GM18511 (cell line): ENCODE measurements around the gene RAB35.

ENCODE experiments used
- ATAC-seq: cut with Tn5 transposase; IDR thresholded peaks from one replicate; pipeline ENCODE4 v1.9.1; 2021; ENCODE audit warnings: mild to moderate bottlenecking, moderate library complexity; ENCODE audit not compliant: unreplicated experiment

Gene RAB35

GRCh38 chr12:120090206-120090605 lies 26.3 kb downstream of the RAB35 start:
- ATAC-seq: no peak

GRCh38 chr12:120089796-120090195 lies 26.8 kb downstream of the RAB35 start:
- ATAC-seq: no peak

- ATAC-seq: no peak
Observed at GRCh38 chr12:120089105-120089504, 27.4 kb downstream of the RAB35 start.

DNA sequence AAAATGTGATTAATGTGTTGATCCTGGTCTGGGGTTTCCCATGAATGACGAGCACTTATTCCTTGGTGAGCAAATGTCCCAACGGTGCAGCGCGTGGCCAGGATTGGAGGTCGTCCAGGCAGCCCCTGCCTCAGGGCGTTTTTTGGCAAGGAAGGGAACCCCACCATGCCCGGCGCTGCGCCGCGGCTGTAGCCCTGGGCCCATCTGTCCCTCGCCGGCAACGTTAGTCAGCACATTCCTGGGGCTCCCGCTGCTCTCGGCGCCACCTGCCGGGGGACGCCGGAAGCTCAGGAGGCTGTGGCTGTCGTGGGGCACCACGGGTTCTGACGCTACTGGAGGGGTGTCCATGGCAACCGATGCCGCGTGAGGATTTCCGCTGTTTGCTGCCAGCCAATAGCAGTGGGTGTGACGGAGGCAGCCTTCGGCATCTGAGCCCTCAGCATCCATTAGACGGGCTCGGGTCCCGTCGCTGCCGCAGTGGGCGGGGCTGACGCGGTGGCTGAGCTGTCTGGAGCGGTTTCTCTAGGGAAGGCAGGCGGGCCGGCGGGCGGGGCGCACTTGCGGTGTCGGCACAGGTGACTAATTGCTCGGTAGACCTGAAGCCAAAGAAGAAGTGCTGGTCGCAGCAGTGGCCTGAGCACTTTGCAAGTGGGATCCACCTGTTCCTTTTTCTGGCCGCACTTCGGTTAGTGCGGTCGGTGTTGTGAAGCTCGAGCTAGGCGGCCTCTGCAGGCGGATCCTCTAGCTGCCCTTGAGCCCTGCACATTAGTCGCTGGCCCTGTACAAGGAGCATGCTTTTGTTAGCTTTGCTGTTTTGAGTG lies 29.5 kb downstream of the RAB35 start:
- peak; percentile 98 for ATAC-seq

- no peak for ATAC-seq
Observed at GRCh38 chr12:120085920-120086645, 30.5 kb downstream of the RAB35 start.

GRCh38 chr12:120081641-120082040 lies 34.9 kb downstream of the RAB35 start:
- ATAC-seq: no peak

GRCh38 chr12:120079411-120080400 lies 36.8 kb downstream of the RAB35 start:
- ATAC-seq: no peak

- ATAC-seq: no peak
Observed at GRCh38 chr12:120078868-120079267, 37.7 kb downstream of the RAB35 start.

- ATAC-seq: no peak
Observed at GRCh38 chr12:120077260-120077659, 39.3 kb downstream of the RAB35 start.

GRCh38 chr12:120076651-120077050 lies 39.9 kb downstream of the RAB35 start:
- ATAC-seq: no peak

GRCh38 chr12:120075034-120075616 lies 41.4 kb downstream of the RAB35 start:
- no peak for ATAC-seq

DNA sequence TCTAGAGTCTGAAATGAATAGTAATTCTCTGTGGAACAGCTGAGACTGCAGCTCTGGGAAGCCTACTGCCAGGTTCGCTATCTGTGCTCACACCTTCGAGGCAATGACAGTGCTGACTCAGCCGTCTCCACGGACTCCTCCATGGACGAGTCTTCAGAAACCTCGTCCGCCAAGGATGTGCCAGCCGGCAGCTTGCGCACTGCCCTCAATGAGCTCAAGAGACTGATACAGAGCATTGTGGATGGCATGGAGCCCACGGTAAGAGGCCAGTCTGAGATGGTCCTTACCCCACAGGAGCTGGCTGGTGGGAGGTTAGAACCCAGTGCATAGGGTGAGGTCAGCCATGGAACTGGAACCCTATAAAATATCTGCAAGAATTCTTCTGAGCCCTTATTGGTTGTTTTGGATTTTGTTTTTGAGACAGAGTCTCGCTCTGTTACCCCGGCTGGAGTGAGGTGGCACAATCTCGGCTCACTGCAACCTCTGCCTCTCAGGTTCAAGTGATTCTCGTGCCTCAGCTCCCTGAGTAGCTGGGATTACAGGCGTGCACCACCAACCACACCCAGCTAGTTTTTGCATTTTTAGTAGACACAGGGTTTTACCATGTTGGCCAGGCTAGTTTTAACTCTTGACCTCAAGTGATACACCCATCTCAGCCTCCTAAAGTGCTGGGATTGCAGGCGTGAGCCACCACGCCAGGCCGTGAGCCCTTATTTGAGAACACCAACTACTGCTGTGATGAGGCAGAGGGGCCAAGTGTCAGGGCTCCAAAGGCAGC lies 43.9 kb downstream of the RAB35 start:
- ATAC-seq: no peak

DNA sequence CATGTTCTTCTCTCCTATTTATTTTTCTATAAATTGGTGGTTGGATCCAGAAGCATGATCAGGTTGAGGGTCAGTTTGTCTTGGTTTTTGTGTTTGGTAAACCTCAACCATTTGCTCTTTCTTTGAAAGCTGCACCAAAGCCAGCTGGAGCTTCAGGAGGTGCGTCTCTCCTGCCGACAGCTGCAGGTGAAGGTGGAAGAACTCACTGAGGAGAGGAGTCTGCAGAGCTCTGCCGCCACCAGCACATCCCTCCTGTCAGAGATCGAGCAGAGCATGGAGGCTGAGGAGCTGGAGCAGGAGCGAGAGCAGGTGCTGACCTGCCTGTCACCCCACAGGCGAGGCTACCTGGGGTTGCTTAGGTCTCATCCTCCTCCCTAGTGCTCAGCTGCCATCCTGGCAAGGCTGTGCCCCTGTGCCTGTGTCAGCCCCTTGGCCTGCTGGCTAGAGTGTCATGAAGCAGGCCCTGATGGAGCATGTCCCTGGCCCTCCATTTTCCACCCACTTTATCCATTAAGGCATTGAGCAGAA lies 45.0 kb downstream of the RAB35 start:
- ATAC-seq: no peak

- no peak for ATAC-seq
Observed at GRCh38 chr12:120069278-120069677, 47.3 kb downstream of the RAB35 start.

DNA sequence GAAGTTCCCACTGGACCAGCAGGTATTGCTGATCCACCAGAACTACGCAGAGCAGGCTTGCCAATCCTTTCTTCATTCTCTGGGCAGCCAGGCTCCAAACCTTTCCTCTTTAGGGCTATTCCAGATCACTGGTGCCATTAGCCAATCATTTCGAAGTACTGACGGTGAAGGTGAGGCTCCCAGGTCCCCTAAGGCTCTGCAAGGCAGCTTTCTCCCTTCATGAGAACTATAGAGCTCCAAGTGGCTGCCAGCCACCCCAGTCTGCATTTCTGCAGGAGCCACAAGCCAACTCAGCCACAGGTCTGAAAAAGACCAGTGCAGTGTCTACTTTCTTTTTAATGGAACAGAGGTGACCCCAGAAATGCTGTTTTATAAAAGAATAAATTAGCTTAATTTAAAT lies 48.7 kb downstream of the RAB35 start:
- ATAC-seq: no peak

DNA sequence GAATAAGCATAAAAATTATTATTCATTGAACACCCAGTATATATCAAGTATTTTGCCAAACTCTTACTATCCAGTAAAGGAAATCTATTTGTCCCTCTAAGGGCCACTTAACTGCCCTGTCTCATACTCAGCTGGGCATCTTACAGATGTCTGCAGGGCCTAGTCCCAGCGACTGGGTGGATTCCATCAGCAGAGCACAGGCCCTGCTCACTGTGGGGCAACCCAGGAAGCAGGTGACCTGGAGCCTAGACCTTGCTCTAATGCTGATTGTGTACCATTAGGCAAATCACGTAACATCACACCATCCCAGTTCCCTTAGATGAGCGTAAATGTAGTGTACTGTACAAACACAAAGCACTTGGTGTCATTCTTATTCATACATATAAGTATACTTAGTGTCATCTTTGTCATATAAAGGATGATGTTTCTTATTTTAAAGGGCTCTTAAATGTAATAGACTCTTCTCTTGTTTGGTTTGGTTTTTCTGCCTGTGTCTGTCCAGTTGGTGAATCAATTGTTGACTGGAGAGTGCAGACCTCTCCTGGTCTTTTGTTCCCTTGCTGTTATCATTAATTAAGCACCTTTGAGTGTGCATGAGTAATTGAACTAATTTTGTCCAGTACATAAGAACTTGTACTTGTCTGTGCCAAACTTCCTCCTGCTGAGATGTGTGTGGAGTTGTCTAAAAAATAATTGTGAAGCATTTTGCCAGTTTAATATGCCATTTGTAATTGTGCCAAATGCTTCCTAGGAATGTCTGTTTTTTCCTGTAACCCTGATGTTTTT lies 49.3 kb downstream of the RAB35 start:
- no peak for ATAC-seq

- no peak for ATAC-seq
Observed at GRCh38 chr12:120066341-120066740, 50.2 kb downstream of the RAB35 start.

- no peak for ATAC-seq
Observed at GRCh38 chr12:120065472-120065871, 51.1 kb downstream of the RAB35 start.
